Endothelial cell of umbilical vein (primary cell): ENCODE results near the gene SMARCC2. TPM values are rescaled to one million over a fixed set of nuclear protein-coding genes. Genes with fewer than 3 reads are reported as not detected.

Source experiments
- BruUV-seq: library from RNA; stranded (reverse); fragments of 400-500 nt; replicated peaks from 2 replicates; lab custom pipeline; 2021; lab: Mats Ljungman, UMichigan
- CTCF ChIA-PET: fragments of 300-600, 350-600 bp; sonication (Branson Sonifier 250); formaldehyde crosslinking; loops from one replicate; lab custom pipeline; 2021; ENCODE audit warnings: antibody characterized with exemption, inconsistent platforms; lab: Charles Lee
- POLR2A ChIA-PET: fragments of 300-600, 350-600 bp; sonication (Branson Sonifier 250); formaldehyde crosslinking; loops from one replicate; lab custom pipeline; 2021; ENCODE audit warnings: antibody characterized with exemption, inconsistent platforms; lab: Charles Lee
- DNase-seq: peaks from one replicate; pipeline ENCODE4 v3.0.0-alpha.2; 2011; ENCODE audit warnings: low read depth, low spot score
- FAIRE-seq: peaks from 2 replicates; lab custom pipeline; 2011; peaks lifted over from hg19 to GRCh38; lab: Jason Lieb, UNC
- H2AFZ ChIP-seq: 2 replicates; pipeline ENCODE4 v1.6.0; 2012; ENCODE audit warnings: low read depth, low read length, control low read depth, inconsistent platforms
- H3K27ac ChIP-seq: 2 replicates; pipeline ENCODE4 v1.5.1; 2011; ENCODE audit warnings: low read depth, mild to moderate bottlenecking, control low read depth, low read length, moderate library complexity; ENCODE audit not compliant: insufficient read depth
- H3K27me3 ChIP-seq, 2 experiments: 2 replicates each; pipeline versions ENCODE4 v1.6.0 to v1.6.1; 2011; ENCODE audit warnings: low read length in 2 of 2, mixed read lengths in 1 of 2; ENCODE audit not compliant: control insufficient read depth in 2 of 2, insufficient read depth in 2 of 2
- H3K36me3 ChIP-seq, 2 experiments: 2 replicates in 1 of 2; 3 replicates in 1 of 2; pipeline ENCODE4 v1.5.1; 2011; ENCODE audit warnings: low read length in 2 of 2, mild to moderate bottlenecking in 1 of 2, moderate library complexity in 1 of 2; ENCODE audit not compliant: control insufficient read depth in 2 of 2, insufficient read depth in 2 of 2; ENCODE audit errors: extremely low read depth in 1 of 2
- H3K4me1 ChIP-seq: 3 replicates; pipeline ENCODE4 v1.5.1; 2011; ENCODE audit warnings: mild to moderate bottlenecking, low read length; ENCODE audit not compliant: control insufficient read depth, insufficient read depth; ENCODE audit errors: extremely low read depth
- H3K4me2 ChIP-seq: 2 replicates; pipeline ENCODE4 v1.6.1; 2011; ENCODE audit warnings: low read length, control low read depth, mixed read lengths; ENCODE audit not compliant: insufficient read depth
- H3K4me3 ChIP-seq, 3 experiments: fragments of 200-600 bp in 1 of 3; sonication (generic), shearing (Covaris generic) in 1 of 3; replicated peaks in 1 of 3; 2 replicates each; pipeline ENCODE4 v1.5.1; 2011 to 2016; ENCODE audit warnings: control low read depth in 3 of 3, low read length in 3 of 3, mild to moderate bottlenecking in 2 of 3, inconsistent platforms in 1 of 3, low read depth in 1 of 3, moderate library complexity in 1 of 3; ENCODE audit not compliant: insufficient read depth in 1 of 3
- H3K79me2 ChIP-seq: 2 replicates; pipeline ENCODE4 v1.6.0; 2012; ENCODE audit warnings: low read length, inconsistent platforms; ENCODE audit not compliant: control insufficient read depth, insufficient read depth
- H3K9ac ChIP-seq: replicated peaks from 2 replicates; pipeline ENCODE3; 2011; ENCODE audit warnings: low read length, control low read depth; ENCODE audit not compliant: insufficient read depth; ENCODE audit errors: extremely low read depth
- H3K9me1 ChIP-seq: replicated peaks from 3 replicates; pipeline ENCODE4 v1.6.0; 2011; ENCODE audit warnings: mild to moderate bottlenecking, low read length; ENCODE audit not compliant: control insufficient read depth, insufficient read depth; ENCODE audit errors: extremely low read depth
- H3K9me3 ChIP-seq: replicated peaks from 2 replicates; pipeline ENCODE4 v1.5.1; 2012; ENCODE audit warnings: low read length, inconsistent platforms; ENCODE audit not compliant: control insufficient read depth, insufficient read depth
- H4K20me1 ChIP-seq: replicated peaks from 2 replicates; pipeline ENCODE3; 2011; ENCODE audit warnings: mild to moderate bottlenecking, low read length; ENCODE audit not compliant: control insufficient read depth, insufficient read depth; ENCODE audit errors: extremely low read depth
- CTCF ChIP-seq, 2 donors: IDR thresholded peaks; 1 replicate in 1 of 2; 2 replicates in 1 of 2; pipeline ENCODE4 v1.5.1; 2011; ENCODE audit warnings: low read length in 2 of 2, mild to moderate bottlenecking in 2 of 2, moderate library complexity in 2 of 2, control low read depth in 1 of 2, inconsistent platforms in 1 of 2, low read depth in 1 of 2; ENCODE audit not compliant: insufficient read depth in 1 of 2; ENCODE audit errors: extremely low read depth in 1 of 2
- EZH2 ChIP-seq: IDR thresholded peaks from 2 replicates; pipeline ENCODE4 v1.6.1; 2012; ENCODE audit warnings: borderline replicate concordance, low read depth, mild to moderate bottlenecking, moderate library complexity, low read length, inconsistent platforms; ENCODE audit not compliant: severe bottlenecking
- FOS ChIP-seq: IDR thresholded peaks from 2 replicates; pipeline ENCODE4 v1.6.1; 2011; ENCODE audit warnings: mild to moderate bottlenecking, low read length, moderate library complexity, borderline replicate concordance; ENCODE audit not compliant: insufficient read depth
- GATA2 ChIP-seq: IDR thresholded peaks from 2 replicates; pipeline ENCODE4 v1.7.0; 2011; ENCODE audit warnings: low read depth, mild to moderate bottlenecking, moderate library complexity, mixed read lengths, low read length; ENCODE audit not compliant: insufficient read length, insufficient read depth
- JUN ChIP-seq: IDR thresholded peaks from 2 replicates; pipeline ENCODE4 v1.6.1; 2011; ENCODE audit warnings: borderline replicate concordance, low read depth; ENCODE audit not compliant: insufficient read length, insufficient read depth
- MAX ChIP-seq: IDR thresholded peaks from 2 replicates; pipeline ENCODE4 v1.6.1; 2011; ENCODE audit not compliant: insufficient read depth, insufficient read length
- MYC ChIP-seq: IDR thresholded peaks from one replicate; pipeline ENCODE4 v1.6.1; 2011; ENCODE audit warnings: mild to moderate bottlenecking, low read depth, low read length
- POLR2A ChIP-seq: IDR thresholded peaks from 2 replicates; pipeline ENCODE4 v1.6.1; 2012; ENCODE audit warnings: low read depth, mild to moderate bottlenecking, control low read depth, low read length
- POLR2AphosphoS5 ChIP-seq: IDR thresholded peaks from 2 replicates; pipeline ENCODE4 v1.6.1; 2012; ENCODE audit warnings: low read depth, mild to moderate bottlenecking, control low read depth, low read length, moderate library complexity; ENCODE audit not compliant: insufficient read depth
- dilution Hi-C: fragments of 300-500 bp; cut with MboI; formaldehyde crosslinking; loops from one replicate; pipeline ENCODE4 v1.15.0; 2019; ENCODE audit warnings: low sequenced_read_pairs; ENCODE audit not compliant: extremely low pct_ligation_motif_present
- intact Hi-C: fragments of 100-400 bp; cut with micrococcal nuclease; formaldehyde crosslinking; loops from one replicate; pipeline ENCODE4 v1.10.0; 2022
- polyA plus RNA-seq, 4 experiments: library from polyadenylated mRNA; depleted of rRNA in 3 of 4; stranded (reverse) in 3 of 4; unstranded in 1 of 4; fragments of >200 nt; gene quantifications; 2 replicates each; pipeline versions ENCODE4 v1.2.1 to v1.2.3, GENCODE V29; 2011 to 2012; ENCODE audit warnings: missing spikeins in 1 of 4
- total RNA-seq: library from RNA; stranded (reverse); gene quantifications from 2 replicates; pipeline ENCODE4 v1.2.3, GENCODE V29; 2021

The SMARCC2 gene
- total and polyA plus RNA-seq, 2 donors (not counting 3 experiments of a cell fraction or from before 2014, with no cell fraction given): 51.9 to 121 TPM

GRCh38 chr12:56236985-56237384, 47.7 kb upstream of the SMARCC2 start:
- ChIA-PET POLR2A (interaction anchor here (0.8 kb wide), 1 partner anchor 38 kb away, joined by 6 read pairs; no protein-coding TSS in a partner anchor), CTCF (interaction anchor here (1.0 to 2.0 kb wide), 3 partner anchors 14 to 30 kb away, joined by 3 to 6 read pairs (median 3); partner anchors contain the start of genes ANKRD52 and RNF41)
- no peak overlapping the region for H3K4me3 ChIP-seq
- TF ChIP-seq MAX: no peak
- TF ChIP-seq MYC: no peak
- TF ChIP-seq POLR2AphosphoS5: no peak
- TF ChIP-seq EZH2: no peak
- TF ChIP-seq JUN: no peak
- no peak for TF ChIP-seq GATA2
- no peak for TF ChIP-seq FOS
- TF ChIP-seq POLR2A: no peak
- TF ChIP-seq CTCF (IDR thresholded peaks at IDR 0.05; ENCODE audit: extremely low read depth in 1 of 2, insufficient read depth in 1 of 2, low read depth in 1 of 2, low read length in 2 of 2): no peak
- no TSS peak for BruUV-seq
- H3K9me3 ChIP-seq: no peaks in the 10 kb centered on the region
- no peaks in the 10 kb centered on the region for H3K79me2 ChIP-seq
- no peak overlapping the region for H3K9ac ChIP-seq
- H3K4me2 ChIP-seq: no peak overlapping the region
- intact Hi-C loops: no loop called here
- no peak overlapping the region for H3K27ac ChIP-seq
- H2AFZ ChIP-seq: no peak overlapping the region
- H3K36me3 ChIP-seq: peaks cover 6 to 31% of the 10 kb centered on the region in 2 experiments
- H3K4me1 ChIP-seq: no peaks in the 10 kb centered on the region
- no peaks in the 10 kb centered on the region for H3K9me1 ChIP-seq
- no peaks in the 10 kb centered on the region for H3K27me3 ChIP-seq
- dilution Hi-C loops: no loop called here
- FAIRE-seq (no peak), DNase-seq (no peak)
- no peaks in the 10 kb centered on the region for H4K20me1 ChIP-seq
